Tibial artery (tissue), 4 donors: ENCODE results near the gene EMILIN1.

Experiments
- DNase-seq, 2 donors: peaks; one replicate each; pipeline ENCODE4 v3.0.0-alpha.2; 2019
- H3K27ac ChIP-seq, 2 donors: fragments of 200-600 bp; sonication (generic) in 1 of 2; 1 replicate in 1 of 2; 2 replicates in 1 of 2; pipeline ENCODE4 v1.5.1; 2018 to 2019; ENCODE audit warnings: mild to moderate bottlenecking in 1 of 2
- H3K27me3 ChIP-seq, 2 donors: fragments of 200-600 bp; sonication (generic) in 1 of 2; one replicate each; pipeline versions ENCODE4 v1.5.1 to v1.6.0; 2016 to 2019
- H3K36me3 ChIP-seq, 3 donors: fragments of 200-600 bp; sonication (generic) in 2 of 3; one replicate each; pipeline ENCODE4 v1.5.1; 2016 to 2019; ENCODE audit warnings: mild to moderate bottlenecking in 2 of 3
- H3K4me1 ChIP-seq, 4 donors: fragments of 200-600 bp; sonication (generic) in 2 of 4; 1 replicate in 3 of 4; 2 replicates in 1 of 4; pipeline ENCODE4 v1.5.1; 2016 to 2019
- H3K4me3 ChIP-seq, 2 donors: fragments of 200-600 bp; sonication (generic) in 1 of 2; 1 replicate in 1 of 2; 2 replicates in 1 of 2; pipeline ENCODE4 v1.5.1; 2018 to 2019; ENCODE audit warnings: mild to moderate bottlenecking in 2 of 2
- H3K9me3 ChIP-seq, 3 donors: fragments of 200-600 bp; sonication (generic) in 1 of 3; one replicate each; pipeline ENCODE4 v1.5.1; 2016 to 2019
- intact Hi-C: fragments of 100-400 bp; cut with DNase I; formaldehyde crosslinking; loops from one replicate; pipeline ENCODE4 v1.15.0; 2023; ENCODE audit warnings: low total_unique reads
- TF ChIP-seq, protein P1 (sequence below), 2 experiments: fragments of 200-600 bp in 1 of 2; fragments of 450-650 bp in 1 of 2; IDR thresholded peaks; one replicate each; pipeline ENCODE4 v1.5.1; 2017 to 2019; ENCODE audit warnings: antibody characterized with exemption in 2 of 2, mild to moderate bottlenecking in 1 of 2, moderate library complexity in 1 of 2

Gene EMILIN1

DNA sequence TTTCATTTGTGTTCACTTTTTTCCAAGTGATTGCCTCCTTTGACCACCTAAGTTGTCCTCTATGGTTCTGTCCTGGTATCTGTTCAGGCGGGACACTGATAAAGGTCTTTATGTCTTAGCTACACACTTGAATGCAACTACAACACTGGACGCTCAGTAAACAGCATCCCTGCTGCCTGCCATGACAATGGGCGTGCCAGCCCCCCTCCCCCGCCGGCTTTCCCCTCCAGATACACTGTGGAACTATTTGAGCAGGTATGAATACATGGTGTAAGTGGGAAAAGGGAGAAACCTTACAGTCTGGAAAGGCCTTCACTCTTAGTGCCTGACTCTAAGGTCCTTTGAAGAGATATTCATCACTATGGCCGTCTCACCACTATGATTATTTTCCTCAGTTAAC, 21.2 kb upstream of the EMILIN1 start:
- Histone ChIP-seq H3K27ac (no peak overlapping the region), H3K27me3 (no peaks in the 10 kb centered on the region), H3K9me3 (no peaks in the 10 kb centered on the region), H3K36me3 (peaks cover 21 to 72% (median 33%) of the 10 kb centered on the region in 3 donors), H3K4me1 (peaks cover 0 to 7% (median 4%) of the 10 kb centered on the region in 4 donors), H3K4me3 (no peak overlapping the region)
- TF ChIP-seq, protein P1, sequence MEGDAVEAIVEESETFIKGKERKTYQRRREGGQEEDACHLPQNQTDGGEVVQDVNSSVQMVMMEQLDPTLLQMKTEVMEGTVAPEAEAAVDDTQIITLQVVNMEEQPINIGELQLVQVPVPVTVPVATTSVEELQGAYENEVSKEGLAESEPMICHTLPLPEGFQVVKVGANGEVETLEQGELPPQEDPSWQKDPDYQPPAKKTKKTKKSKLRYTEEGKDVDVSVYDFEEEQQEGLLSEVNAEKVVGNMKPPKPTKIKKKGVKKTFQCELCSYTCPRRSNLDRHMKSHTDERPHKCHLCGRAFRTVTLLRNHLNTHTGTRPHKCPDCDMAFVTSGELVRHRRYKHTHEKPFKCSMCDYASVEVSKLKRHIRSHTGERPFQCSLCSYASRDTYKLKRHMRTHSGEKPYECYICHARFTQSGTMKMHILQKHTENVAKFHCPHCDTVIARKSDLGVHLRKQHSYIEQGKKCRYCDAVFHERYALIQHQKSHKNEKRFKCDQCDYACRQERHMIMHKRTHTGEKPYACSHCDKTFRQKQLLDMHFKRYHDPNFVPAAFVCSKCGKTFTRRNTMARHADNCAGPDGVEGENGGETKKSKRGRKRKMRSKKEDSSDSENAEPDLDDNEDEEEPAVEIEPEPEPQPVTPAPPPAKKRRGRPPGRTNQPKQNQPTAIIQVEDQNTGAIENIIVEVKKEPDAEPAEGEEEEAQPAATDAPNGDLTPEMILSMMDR (IDR thresholded peaks at IDR 0.05), result no peak
- intact Hi-C loops, result no loop called here
- DNase-seq, result no peak

DNA sequence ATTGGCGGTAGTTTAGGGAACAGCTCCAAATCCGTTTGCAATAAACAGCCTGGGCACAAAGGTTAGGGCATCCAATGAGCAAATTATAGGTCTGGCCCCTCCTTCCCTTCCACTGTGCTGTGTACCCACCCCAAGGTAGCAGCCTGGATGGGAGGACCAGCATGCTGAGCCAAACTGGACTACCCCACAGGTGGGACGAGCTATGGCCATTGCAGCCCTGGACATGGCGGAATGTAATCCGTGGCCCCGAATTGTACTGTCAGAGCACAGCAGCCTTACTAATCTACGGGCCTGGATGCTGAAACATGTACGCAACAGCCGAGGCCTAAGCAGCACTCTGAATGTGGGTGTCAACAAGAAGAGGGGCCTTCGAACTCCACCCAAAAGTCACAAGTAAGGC, 20.2 kb upstream of the EMILIN1 start:
- Histone ChIP-seq H3K4me1 (no peaks in the 10 kb centered on the region), H3K27me3 (no peaks in the 10 kb centered on the region), H3K9me3 (no peaks in the 10 kb centered on the region), H3K4me3 (no peak overlapping the region), H3K27ac (no peak overlapping the region), H3K36me3 (peaks cover 21 to 74% (median 36%) of the 10 kb centered on the region in 3 donors)
- no peak for DNase-seq
- TF ChIP-seq, protein P1 (IDR thresholded peaks at IDR 0.05), result no peak
- intact Hi-C loops, result no loop called here

DNA sequence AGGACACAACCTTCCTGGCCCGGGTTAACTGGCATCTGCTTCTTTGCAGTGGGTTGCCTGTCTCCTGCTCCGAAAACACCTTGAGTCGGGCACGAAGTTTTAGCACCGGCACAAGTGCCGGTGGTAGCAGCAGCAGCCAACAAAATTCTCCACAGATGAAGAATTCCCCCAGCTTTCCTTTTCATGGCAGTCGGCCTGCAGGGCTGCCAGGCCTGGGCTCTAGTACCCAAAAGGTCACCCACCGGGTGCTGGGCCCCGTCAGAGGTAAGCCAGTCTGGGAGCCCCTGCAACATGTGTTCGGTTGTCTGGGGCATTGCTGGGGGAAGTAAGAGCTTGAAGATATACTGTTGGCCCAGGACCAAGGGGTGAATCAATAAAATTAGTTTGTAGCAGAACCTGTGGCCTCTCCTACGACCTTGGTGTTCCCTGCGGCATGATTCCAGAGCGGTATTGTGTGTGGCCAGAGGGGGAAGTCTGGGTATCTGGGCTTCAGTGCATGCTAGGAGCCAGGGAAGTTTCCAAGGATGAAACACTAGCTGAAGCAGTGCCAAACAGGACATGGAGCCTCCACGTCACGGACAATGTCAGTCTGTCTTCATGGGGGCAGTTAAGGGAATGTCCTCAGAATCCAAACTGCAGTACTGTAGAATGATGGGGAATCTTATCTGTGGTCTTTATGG, 19.1 kb upstream of the EMILIN1 start:
- Histone ChIP-seq H3K4me1 (no peaks in the 10 kb centered on the region), H3K27me3 (no peaks in the 10 kb centered on the region), H3K27ac (no peak overlapping the region), H3K36me3 (peaks cover 21 to 69% (median 34%) of the 10 kb centered on the region in 3 donors), H3K9me3 (no peaks in the 10 kb centered on the region), H3K4me3 (no peak overlapping the region)
- intact Hi-C loops, result no loop called here
- TF ChIP-seq, protein P1 (IDR thresholded peaks at IDR 0.05), result no peak
- DNase-seq, result no peak

DNA sequence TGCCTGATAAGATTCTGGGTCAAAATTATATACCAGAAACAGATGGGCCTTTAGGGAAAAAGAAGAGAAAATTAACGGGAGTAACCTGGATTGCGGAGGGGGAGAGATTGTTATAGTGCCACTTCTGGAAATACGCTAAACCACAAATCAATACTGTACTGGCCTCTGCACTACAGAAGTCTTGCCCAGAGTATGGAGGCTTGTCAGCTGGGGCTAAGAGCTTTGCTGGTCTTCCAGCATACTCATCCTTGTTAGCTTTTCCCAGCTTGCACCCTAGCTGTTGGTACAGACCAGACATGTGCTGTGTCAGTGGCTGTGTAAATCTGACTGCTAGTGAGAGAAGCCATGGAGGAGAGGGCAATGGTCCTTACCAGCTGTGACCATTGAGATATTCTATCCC, 18.1 kb upstream of the EMILIN1 start:
- Histone ChIP-seq H3K27ac (no peak overlapping the region), H3K36me3 (peaks cover 18 to 69% (median 24%) of the 10 kb centered on the region in 3 donors), H3K4me1 (no peaks in the 10 kb centered on the region), H3K4me3 (no peak overlapping the region), H3K9me3 (no peaks in the 10 kb centered on the region), H3K27me3 (no peaks in the 10 kb centered on the region)
- TF ChIP-seq, protein P1 (IDR thresholded peaks at IDR 0.05), result no peak
- no peak for DNase-seq
- intact Hi-C loops, result no loop called here

DNA sequence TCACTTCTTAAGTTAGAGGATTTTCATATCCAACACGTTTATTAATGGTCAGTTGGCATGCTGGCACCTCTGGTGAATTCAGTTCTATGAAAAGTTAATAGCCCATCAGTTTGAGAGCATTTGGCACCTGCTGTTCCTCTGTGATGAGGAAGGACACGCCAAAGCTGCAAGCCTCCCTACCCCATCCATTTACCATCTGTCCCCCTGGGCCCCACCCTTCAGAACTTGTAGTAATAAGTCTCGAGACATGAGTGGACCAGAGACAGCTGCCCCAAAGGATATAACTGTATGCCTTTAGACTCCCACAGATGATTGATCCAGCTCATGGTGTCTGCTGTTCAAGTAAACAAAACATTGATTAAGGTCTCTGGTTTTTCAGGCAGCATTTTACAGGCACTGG, 13.3 kb upstream of the EMILIN1 start:
- intact Hi-C loops, result no loop called here
- TF ChIP-seq, protein P1 (IDR thresholded peaks at IDR 0.05), result no peak
- DNase-seq, result no peak
- Histone ChIP-seq H3K4me3 (no peak overlapping the region), H3K27me3 (no peaks in the 10 kb centered on the region), H3K36me3 (peaks cover 7 to 68% (median 14%) of the 10 kb centered on the region in 3 donors), H3K9me3 (no peaks in the 10 kb centered on the region), H3K27ac (no peak overlapping the region), H3K4me1 (peaks cover 0 to 25% (median 20%) of the 10 kb centered on the region in 4 donors)
